GM18526 (cell line): ENCODE data around the gene PTOV1.

ENCODE experiments used
- POLR2A ChIP-seq: IDR thresholded peaks from 3 replicates; pipeline ENCODE4 v1.6.1; 2011; ENCODE audit not compliant: insufficient read length; ENCODE audit errors: extremely low read depth

Gene PTOV1

DNA sequence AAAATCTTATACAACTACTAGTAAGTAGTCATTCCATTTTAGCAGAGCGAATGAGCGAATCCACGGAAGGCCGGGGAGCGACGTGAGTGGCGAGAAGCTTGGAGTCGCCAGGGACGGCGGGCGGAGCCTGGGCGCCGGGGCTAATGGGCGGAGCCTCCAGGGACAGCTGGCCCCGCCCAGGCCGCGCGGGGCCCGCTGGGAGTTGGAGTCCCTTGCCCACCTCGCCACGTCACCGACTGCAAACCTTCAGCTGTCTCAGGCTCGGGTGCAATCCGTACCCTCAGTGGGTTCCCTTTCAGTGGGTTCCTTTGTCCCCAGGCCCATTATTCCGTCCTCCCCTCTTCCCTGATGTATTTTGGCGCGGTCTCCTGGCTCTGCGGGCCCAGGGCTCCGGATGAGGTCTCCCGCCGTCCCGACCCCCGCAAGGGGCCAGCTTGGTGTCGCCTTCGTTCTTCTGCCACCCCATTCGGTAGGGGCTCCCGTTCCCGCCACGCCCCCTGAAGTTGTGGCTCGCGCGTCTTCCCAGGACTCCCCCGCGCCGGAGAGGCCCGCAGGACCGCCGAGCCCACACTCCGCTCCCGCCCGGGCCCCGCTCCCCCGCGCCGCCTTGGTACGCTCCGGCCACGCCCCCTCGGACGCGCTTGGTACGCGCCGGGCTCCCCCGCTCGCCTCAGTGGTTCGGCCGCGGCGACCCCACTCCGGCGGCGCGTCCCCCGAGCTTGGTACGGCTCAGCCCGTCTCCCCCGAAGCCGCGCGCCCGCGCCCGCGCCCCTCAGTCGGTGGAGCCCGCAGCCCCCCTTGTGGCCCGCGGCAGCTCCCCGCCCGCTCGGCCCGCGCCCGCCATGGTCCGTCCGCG, at the start of gene PTOV1:
PTOV1 (plus strand) TSS at position 673 of the 856 bp plus-strand sequence.
- peak; percentile 48 for TF ChIP-seq POLR2A

DNA sequence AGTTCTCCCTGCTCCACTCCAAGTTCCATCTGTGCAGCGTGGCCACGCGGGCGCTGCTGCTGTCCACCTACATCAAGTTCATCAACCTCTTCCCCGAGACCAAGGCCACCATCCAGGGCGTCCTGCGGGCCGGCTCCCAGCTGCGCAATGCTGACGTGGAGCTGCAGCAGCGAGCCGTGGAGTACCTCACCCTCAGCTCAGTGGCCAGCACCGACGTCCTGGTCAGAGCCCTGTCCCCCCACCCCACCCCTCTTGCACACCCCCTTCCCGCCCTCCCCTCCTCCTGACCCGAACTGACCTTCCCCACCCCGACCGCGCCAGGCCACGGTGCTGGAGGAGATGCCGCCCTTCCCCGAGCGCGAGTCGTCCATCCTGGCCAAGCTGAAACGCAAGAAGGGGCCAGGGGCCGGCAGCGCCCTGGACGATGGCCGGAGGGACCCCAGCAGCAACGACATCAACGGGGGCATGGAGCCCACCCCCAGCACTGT, 49.5 kb upstream of the PTOV1 start:
- TF ChIP-seq POLR2A: no peak

DNA sequence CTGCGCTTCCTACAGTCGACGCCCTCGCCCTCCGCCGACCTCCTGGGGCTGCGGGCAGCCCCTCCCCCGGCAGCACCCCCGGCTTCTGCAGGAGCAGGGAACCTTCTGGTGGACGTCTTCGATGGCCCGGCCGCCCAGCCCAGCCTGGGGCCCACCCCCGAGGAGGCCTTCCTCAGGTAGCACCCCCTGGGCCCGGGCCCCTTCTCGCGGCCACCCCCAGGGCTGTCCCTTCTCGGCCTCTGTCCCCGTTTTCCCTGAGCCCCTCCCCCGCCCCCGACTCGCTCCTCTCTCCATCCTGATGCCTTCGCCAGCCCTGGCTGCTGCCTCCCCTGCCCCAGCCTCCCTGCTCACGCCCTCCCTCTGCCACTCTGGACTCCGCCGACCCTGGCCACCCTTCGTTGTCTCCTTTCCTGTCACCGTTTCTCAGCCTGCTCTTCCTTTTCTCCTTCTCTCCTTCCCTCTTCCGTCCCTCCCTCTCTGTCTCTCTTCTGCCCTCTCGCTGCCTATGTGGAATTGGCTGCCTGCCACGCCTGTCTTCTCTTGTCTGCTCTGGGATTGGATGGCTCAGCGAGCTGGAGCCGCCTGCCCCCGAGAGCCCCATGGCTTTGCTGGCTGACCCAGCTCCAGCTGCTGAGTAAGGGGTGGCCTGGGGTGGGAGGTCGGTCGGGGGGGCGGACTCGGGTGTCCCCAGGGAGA, 48.8 kb upstream of the PTOV1 start:
- TF ChIP-seq POLR2A: no peak

DNA sequence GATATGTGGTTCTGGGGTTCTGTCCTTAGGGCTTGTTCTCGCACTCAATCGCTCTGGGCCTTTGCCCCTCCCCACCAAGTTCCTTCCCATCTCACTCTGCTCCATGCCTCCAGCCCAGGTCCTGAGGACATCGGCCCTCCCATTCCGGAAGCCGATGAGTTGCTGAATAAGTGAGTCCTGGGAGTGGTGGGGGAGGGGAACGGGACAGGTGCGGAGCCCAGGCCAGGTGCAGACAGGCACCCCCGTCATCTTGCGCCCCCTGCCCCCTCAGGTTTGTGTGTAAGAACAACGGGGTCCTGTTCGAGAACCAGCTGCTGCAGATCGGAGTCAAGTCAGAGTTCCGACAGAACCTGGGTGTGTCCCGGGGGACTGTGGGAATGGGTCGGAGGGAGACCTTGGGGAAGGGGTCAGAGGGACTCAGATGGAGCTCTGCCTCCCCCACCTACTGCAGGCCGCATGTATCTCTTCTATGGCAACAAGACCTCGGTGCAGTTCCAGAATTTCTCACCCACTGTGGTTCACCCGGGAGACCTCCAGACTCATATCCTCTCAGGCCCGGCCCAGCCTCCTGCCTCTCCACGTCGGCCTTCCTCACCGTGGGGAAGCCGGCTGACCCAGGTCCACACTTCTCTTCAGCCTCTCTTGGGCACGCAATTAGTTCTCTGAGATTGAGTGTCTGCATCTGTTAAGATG, 48.0 kb upstream of the PTOV1 start:
- no peak for TF ChIP-seq POLR2A

DNA sequence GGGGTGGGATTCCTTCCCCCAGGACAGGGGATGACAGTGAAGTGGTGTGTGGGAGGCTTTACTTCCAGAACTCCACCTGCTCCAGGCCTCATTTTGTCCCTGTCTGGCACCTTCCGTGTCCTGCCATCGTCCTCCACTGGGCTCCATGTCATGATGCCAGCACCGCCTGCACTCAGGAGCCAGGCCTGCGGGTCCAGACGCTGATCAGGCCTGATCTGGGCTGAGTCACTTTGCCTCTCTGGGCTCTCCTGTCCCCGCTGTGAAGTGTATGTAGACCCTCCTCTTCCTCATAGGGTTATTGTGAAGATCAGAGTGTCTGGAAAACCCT, 47.5 kb upstream of the PTOV1 start:
- TF ChIP-seq POLR2A: no peak

DNA sequence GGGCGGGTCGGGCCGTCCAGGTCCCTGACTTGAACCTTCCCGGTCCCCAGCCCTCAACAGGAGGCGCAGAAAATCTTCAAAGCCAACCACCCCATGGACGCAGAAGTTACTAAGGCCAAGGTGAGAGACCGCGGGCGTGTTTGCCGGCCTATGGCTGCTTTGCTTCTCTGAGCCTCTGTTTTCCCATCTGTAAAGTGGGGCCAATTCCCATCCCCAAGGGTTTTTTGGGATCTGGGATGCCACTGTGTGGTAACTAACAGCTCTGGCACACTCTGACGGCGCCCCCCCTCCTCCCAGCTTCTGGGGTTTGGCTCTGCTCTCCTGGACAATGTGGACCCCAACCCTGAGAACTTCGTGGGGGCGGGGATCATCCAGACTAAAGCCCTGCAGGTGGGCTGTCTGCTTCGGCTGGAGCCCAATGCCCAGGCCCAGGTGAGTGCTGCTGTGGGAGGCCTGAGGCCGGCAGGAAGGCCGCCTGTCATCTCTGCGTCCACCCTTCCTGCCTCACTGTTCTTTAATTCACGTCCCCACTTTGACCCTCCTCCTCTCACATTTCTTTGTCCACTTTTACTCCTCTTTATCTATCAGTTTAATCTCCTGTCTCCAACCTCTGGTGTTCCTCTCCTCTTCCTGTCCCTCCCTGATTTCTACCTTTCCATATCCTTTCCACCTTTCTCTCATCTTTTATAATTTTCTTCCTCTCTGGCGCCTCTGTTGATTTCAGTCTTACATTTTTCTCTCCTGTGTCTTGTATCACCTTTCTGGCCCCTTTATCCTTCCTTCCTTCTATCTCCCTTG, 44.9 kb upstream of the PTOV1 start:
- no peak for TF ChIP-seq POLR2A

DNA sequence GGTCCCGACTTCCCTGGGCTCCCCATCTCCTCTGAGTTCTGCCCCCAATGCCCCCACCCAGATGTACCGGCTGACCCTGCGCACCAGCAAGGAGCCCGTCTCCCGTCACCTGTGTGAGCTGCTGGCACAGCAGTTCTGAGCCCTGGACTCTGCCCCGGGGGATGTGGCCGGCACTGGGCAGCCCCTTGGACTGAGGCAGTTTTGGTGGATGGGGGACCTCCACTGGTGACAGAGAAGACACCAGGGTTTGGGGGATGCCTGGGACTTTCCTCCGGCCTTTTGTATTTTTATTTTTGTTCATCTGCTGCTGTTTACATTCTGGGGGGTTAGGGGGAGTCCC, 44.4 kb upstream of the PTOV1 start:
- TF ChIP-seq POLR2A: no peak

DNA sequence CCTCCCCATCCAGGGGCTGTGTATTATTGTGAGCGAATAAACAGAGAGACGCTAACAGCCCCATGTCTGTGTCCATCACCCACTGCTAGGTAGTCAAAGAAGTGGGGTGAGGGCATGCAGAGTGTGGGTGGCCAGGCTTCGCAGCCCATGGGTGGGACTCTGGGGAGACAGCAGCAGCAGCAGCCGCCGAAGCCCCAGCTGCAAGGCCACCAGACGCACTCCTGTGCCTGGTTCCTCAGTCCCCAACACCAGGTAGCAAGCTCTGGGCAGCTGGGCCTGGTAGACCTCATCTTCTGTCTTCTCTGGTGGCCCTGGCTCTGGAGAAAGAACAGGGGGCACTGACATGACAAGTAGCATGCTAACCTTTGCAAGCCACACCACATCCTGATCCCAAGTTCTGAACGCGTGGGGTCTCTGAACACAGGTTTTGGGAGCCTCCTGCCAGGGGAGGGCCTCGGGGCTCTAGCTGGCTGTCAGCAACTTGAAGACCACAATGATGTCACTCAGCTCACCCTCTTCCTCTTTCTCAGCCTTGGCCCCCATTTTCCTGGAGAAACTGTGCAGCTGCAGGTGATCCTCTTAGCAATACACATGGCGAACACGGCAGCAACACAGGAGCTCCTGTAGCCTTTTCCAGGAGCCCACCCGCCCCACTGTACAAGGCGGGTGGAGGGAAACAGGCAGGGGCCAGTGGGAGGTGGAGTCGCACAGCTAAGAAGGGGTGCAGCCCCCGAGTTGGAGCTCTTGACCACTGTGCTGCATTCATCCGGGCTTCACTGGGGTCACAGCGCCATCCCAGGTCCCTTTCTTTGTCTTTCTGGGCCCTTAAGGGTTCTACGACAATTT, 43.7 kb upstream of the PTOV1 start:
- no peak for TF ChIP-seq POLR2A

DNA sequence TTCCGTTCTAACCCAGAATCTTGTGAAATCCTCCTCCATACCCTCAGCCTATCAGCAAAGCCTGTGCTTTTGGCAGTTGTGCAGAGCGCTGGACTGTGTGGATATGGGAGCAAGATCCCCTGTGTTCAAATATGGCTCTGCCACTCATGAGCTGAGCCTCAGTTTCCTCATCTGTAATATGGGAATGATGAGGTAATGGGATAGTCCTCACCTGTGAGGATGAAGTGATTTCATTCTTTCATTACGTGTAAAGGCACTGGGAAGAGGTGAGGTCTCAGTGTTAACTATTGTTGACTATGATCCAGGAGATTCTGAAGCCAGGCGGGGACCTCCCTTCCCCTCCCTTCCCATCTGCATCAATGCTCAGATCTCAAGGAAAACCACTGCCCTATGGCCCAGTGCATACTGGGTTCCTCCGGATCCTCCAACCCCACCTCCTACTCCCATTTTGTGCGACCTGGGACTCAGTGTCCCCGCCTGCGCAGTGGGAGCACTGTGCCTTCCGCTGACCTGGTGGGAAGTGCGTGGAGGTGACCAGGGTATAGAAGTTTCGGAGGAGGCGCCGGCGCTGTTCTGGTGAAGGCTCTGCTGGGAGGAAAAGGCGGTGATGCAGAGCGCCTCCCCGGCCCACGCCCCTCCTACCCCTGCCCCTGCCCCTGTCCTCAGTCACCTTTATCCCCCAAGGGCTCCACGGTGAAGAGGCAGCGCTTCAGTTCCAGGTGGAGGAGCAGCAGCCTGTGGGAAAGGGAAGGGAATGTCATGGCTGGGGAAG, 42.9 kb upstream of the PTOV1 start:
- no peak for TF ChIP-seq POLR2A

DNA sequence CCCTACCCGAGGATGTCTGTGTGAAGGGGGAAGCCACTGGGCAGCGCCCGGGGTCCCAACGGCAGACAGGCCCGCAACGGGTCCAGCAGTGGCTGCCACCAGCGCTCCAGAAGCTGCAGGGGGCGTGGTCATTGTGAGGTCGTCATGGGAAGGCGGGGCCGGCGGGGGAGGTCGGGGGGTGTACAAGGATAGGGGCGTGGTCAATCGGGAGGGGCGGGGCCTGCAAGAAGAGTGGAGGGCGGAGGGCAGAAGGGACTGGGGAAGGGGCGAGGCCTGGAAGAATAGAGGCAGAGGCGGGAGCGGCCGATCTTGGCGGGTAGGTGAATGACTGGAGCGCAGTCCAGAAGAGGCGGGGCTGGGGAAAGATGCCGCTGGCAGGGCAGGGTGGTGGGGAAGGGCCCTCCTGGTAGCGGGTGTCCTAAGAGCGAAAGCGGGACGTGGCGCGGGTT, 42.2 kb upstream of the PTOV1 start:
- TF ChIP-seq POLR2A: no peak

DNA sequence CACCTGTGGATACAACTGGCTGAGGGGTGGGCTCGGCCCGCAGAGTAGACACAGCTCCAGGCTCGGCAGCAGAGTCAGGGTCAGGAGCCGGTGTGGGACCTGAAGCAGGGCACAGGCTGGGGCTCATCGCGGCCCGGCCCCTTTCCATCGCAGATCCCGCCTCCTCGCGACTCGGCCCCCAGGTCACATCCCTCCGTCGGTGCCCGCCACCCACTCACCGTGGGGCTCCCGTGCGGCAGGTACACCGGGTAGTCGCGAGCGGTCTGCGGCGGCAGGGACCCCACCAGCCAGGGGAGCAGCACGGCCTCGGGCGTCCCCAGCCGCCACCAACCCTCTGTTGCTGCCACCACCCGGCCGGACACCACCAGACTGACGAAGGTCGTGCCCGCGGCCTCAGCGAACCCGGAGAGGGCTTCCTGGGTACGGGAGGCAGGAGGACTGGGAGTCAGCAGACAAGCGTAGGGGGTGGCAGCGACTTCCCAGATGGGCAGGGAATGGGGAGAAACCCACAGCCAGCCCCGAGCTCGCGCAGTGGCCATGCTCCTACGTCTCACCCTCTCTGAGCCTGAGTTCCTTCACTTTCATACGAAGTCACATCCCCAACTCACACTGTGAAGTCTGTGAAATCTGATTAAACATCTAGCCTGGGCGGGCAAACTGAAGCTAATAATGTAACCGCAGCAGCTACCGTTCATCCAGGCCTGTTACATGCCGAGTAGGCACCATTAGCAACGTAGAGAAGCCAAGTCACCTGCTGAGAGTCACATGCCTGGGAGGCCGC, 41.6 kb upstream of the PTOV1 start:
- no peak for TF ChIP-seq POLR2A

DNA sequence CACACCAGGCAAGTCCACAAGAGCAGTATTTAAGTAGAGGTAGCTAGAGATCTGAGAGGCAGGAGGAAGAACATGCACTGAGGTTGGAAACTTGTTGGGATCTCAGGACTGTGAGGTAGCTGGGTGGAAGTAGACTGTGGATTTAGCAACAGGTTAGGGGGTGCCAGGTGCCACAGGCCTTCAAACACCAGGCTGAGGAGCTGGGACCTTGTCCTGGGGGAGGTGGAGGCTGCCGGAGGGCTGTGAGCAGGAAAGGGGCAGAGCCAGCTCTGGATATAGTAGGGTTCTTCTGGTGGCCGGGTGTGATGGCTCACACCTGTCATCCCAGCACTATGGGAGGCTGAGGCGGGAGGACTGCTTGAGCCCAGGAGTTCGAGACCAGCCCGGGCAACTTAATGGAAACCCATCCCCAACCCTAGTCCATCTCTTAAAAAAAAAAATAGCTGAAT, 41.0 kb upstream of the PTOV1 start:
- TF ChIP-seq POLR2A: no peak

DNA sequence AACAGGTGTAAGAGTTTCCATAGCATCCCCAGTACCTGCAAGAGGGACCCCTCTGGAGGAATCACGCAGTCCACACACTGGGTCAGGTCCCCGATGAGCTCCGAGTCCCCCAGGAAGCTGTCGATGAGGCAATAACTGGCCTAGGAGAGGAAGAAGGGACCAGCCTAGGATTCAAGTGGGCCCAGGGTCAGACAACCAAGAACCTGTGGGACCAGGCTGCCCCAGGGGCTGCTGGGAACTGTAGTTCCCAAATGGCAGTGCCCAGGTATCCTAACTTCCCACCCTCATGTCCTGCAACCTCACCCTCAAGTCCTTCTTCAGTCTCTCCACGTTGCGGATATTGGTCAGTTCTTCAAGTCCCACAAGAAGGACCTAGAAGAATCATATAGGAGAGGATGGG, 39.6 kb upstream of the PTOV1 start:
- no peak for TF ChIP-seq POLR2A
